Gastroesophageal sphincter (tissue), 4 donors: ENCODE results near the gene MB21D2. TPM values are rescaled to one million over a fixed set of nuclear protein-coding genes. Genes with fewer than 3 reads are reported as not detected.

Experiments
- ATAC-seq: fragments of 150-250 bp; one replicate; pipeline ENCODE4 v1.9.1; 2016; ENCODE audit warnings: mild to moderate bottlenecking, moderate library complexity
- H3K27ac ChIP-seq, 4 donors: fragments of 200-600 bp; sonication (generic) in 3 of 4; 1 replicate in 3 of 4; 2 replicates in 1 of 4; pipeline ENCODE4 v1.5.1; 2016 to 2019
- H3K27me3 ChIP-seq: fragments of 200-600 bp; sonication (generic); one replicate; pipeline ENCODE4 v1.5.1; 2019
- H3K36me3 ChIP-seq, 2 donors: fragments of 200-600 bp; sonication (generic); one replicate each; pipeline ENCODE4 v1.5.1; 2019; ENCODE audit warnings: control low read depth in 1 of 2
- H3K4me1 ChIP-seq, 3 donors: fragments of 200-600 bp; sonication (generic); 1 replicate in 2 of 3; 2 replicates in 1 of 3; pipeline ENCODE4 v1.5.1; 2016 to 2019; ENCODE audit warnings: control low read depth in 2 of 3
- H3K4me3 ChIP-seq, 2 donors: fragments of 200-600 bp; sonication (generic); one replicate each; pipeline ENCODE4 v1.5.1; 2019; ENCODE audit warnings: mild to moderate bottlenecking in 1 of 2, moderate library complexity in 1 of 2
- H3K9me3 ChIP-seq, 3 donors: fragments of 200-600 bp; sonication (generic); one replicate each; pipeline ENCODE4 v1.5.1; 2017 to 2019; ENCODE audit warnings: control low read depth in 2 of 3
- CTCF ChIP-seq, 4 experiments: fragments of 200-600 bp in 2 of 4; fragments of 450-650 bp in 2 of 4; sonication (generic) in 1 of 4; IDR thresholded peaks; one replicate each; pipeline ENCODE4 v1.5.1; 2017 to 2019; ENCODE audit warnings: antibody characterized with exemption in 4 of 4, mild to moderate bottlenecking in 2 of 4, moderate library complexity in 2 of 4
- EP300 ChIP-seq: sonication (generic); formaldehyde crosslinking; IDR thresholded peaks from one replicate; pipeline ENCODE4 v1.6.1; 2017; ENCODE audit warnings: antibody characterized with exemption, mild to moderate bottlenecking
- POLR2A ChIP-seq, 2 donors: fragments of 450-650 bp; IDR thresholded peaks; one replicate each; pipeline ENCODE4 v1.6.1; 2017; ENCODE audit warnings: antibody characterized with exemption in 2 of 2, mild to moderate bottlenecking in 2 of 2, moderate library complexity in 1 of 2
- POLR2AphosphoS5 ChIP-seq: sonication (generic); formaldehyde crosslinking; IDR thresholded peaks from one replicate; pipeline ENCODE4 v1.6.1; 2017; ENCODE audit warnings: antibody characterized with exemption
- WGBS, 2 donors: methylation state at CpG; one replicate each; pipeline ENCODE4 v1.1.5; 2018; ENCODE audit warnings: low coverage in 1 of 2; 5-methylcytosine and 5-hydroxymethylcytosine counted together
- total RNA-seq, 4 donors: library from RNA; depleted of rRNA; stranded (reverse); fragments of >200 nt; gene quantifications; one replicate each; pipeline ENCODE4 v1.1.0, GENCODE V29; 2016

The MB21D2 gene
- total RNA-seq, 4 donors from 2014 or later: 7.0 to 11.5 (median 9.3) TPM

DNA sequence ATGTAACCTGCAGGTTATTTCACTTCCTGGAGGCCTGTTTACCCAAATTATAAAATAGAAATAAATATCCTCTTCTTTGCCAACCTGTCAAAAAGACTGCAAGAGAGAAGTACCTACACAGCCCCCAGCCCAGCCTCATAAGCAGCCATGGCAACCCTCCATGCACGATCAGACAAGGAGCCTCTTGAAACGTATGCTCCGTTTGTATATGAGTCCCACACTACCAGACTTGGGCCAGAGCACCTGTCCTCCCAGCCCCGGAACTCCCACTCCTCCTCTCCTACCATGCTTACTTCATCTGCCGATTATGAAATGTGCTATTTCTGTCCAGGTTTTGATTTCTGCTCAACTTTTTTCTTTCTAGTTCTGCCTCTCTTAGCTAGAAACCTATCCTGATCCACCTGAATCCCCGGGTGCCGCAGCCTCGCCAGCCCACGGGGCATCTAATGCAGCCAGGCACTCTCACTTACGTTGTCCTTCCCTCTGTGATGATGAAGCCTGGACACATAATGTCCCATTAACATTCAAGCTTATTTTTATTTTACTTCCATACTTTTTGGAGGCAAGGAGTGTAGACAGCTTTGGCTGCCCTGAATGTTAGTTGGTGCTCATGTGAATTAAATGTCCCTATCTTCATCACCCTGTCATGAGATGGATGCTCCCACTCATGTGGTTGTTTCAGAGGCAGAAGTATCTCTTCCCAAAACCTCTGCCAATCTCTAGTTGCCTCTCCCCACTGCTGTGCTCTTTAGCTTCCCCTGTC, 73.8 kb downstream of the MB21D2 start:
- Histone ChIP-seq H3K36me3 (no peaks in the 10 kb centered on the region), H3K9me3 (no peaks in the 10 kb centered on the region), H3K27me3 (no peaks in the 10 kb centered on the region), H3K4me1 (peaks cover 2 to 44% (median 9%) of the 10 kb centered on the region in 3 donors), H3K4me3 (no peak overlapping the region), H3K27ac (no peak overlapping the region)
- 70 to 80% methylated on average over 9 to 10 of the region's 10 CpGs for WGBS, 2 donors
- TF ChIP-seq EP300 (no peak), POLR2AphosphoS5 (no peak), CTCF (IDR thresholded peaks at IDR 0.05) (no peak), POLR2A (IDR thresholded peaks at IDR 0.05) (no peak)
- ATAC-seq: no peak

- TF ChIP-seq EP300: no peak
- TF ChIP-seq CTCF (IDR thresholded peaks at IDR 0.05): no peak
- TF ChIP-seq POLR2AphosphoS5: no peak
- no peak for TF ChIP-seq POLR2A (IDR thresholded peaks at IDR 0.05)
- Histone ChIP-seq H3K36me3 (no peaks in the 10 kb centered on the region), H3K4me1 (peaks cover 2 to 36% (median 9%) of the 10 kb centered on the region in 3 donors), H3K27ac (no peak overlapping the region), H3K9me3 (no peaks in the 10 kb centered on the region), H3K4me3 (no peak overlapping the region), H3K27me3 (no peaks in the 10 kb centered on the region)
- 75 to 79% methylated on average over 2 of the region's 2 CpGs for WGBS, 2 donors
- ATAC-seq: no peak
These were observed 74.5 kb downstream of the MB21D2 start for GRCh38 chr3:192843119-192843518.

- H3K27ac ChIP-seq: no peak overlapping the region
- 60 to 88% methylated on average over 1 of the region's 1 CpG for WGBS, 2 donors
- no peaks in the 10 kb centered on the region for H3K9me3 ChIP-seq
- no peaks in the 10 kb centered on the region for H3K27me3 ChIP-seq
- TF ChIP-seq POLR2A (IDR thresholded peaks at IDR 0.05) (no peak), POLR2AphosphoS5 (no peak), CTCF (IDR thresholded peaks at IDR 0.05) (no peak), EP300 (no peak)
- H3K4me3 ChIP-seq: no peak overlapping the region
- H3K36me3 ChIP-seq: no peaks in the 10 kb centered on the region
- no peak for ATAC-seq
- H3K4me1 ChIP-seq: peaks cover 2 to 32% (median 9%) of the 10 kb centered on the region in 3 donors
These were observed 74.9 kb downstream of the MB21D2 start for GRCh38 chr3:192842711-192843110.

GRCh38 chr3:192842138-192842537, 75.5 kb downstream of the MB21D2 start:
- 79 to 92% methylated on average over 7 to 8 of the region's 8 CpGs for WGBS, 2 donors
- Histone ChIP-seq H3K27me3 (no peaks in the 10 kb centered on the region), H3K27ac (no peak overlapping the region), H3K4me1 (peaks cover 2 to 28% (median 9%) of the 10 kb centered on the region in 3 donors), H3K9me3 (no peaks in the 10 kb centered on the region), H3K36me3 (no peaks in the 10 kb centered on the region), H3K4me3 (no peak overlapping the region)
- ATAC-seq: no peak
- TF ChIP-seq EP300: no peak
- TF ChIP-seq CTCF (IDR thresholded peaks at IDR 0.05): no peak
- no peak for TF ChIP-seq POLR2AphosphoS5
- no peak for TF ChIP-seq POLR2A (IDR thresholded peaks at IDR 0.05)

DNA sequence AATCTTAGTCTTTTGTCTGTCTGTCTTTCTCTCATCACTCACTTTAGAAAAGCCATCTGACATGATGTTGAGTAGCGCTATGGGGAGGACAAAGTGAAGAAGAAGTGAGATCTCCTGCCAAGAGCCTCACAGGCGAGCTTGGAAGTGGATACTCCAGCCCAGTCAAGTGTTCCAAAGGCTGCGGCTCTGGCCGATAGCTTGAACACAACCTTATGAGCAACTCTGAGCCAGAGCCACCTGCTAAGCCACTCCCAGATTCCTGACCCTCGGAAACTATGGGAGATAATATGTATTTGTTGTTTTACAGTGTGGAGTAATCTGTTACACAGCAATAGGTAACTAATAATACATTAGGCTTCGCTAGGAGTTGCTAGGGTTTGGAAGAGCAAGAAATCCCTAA, 76.2 kb downstream of the MB21D2 start:
- 100% methylated on average over 1 to 4 of the region's 6 CpGs for WGBS, 2 donors
- ATAC-seq: no peak
- no peak for TF ChIP-seq EP300
- no peak for TF ChIP-seq POLR2AphosphoS5
- TF ChIP-seq CTCF (IDR thresholded peaks at IDR 0.05): no peak
- TF ChIP-seq POLR2A (IDR thresholded peaks at IDR 0.05): no peak

More for the DNA sequence above, 76.2 kb downstream of the MB21D2 start:
- Histone ChIP-seq H3K27ac (no peak overlapping the region), H3K27me3 (no peaks in the 10 kb centered on the region), H3K9me3 (no peaks in the 10 kb centered on the region), H3K4me1 (peaks cover 2 to 32% (median 9%) of the 10 kb centered on the region in 3 donors), H3K4me3 (no peak overlapping the region), H3K36me3 (no peaks in the 10 kb centered on the region)
